ENCODE data around the gene ATE1.

The ATE1 gene

DNA sequence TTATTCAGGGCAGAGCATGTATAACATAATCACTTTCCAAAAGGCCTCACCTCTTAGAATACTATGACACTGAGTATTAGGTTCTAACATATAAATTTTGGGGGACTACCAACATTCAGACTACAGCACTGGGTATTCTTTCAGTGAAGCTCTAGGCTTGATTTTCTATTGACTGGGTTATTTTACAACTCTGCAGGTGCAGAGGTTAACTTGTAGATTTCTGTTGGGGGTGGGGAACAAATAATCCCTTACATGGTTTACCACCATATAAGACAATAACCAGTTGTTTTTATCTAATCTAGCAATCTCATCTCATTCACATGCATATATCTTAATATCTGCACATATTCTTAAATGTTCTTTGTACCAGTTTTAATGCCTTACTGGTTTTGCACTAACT lies 73.9 kb downstream of the ATE1 start:
- TF ChIP-seq, protein P1, sequence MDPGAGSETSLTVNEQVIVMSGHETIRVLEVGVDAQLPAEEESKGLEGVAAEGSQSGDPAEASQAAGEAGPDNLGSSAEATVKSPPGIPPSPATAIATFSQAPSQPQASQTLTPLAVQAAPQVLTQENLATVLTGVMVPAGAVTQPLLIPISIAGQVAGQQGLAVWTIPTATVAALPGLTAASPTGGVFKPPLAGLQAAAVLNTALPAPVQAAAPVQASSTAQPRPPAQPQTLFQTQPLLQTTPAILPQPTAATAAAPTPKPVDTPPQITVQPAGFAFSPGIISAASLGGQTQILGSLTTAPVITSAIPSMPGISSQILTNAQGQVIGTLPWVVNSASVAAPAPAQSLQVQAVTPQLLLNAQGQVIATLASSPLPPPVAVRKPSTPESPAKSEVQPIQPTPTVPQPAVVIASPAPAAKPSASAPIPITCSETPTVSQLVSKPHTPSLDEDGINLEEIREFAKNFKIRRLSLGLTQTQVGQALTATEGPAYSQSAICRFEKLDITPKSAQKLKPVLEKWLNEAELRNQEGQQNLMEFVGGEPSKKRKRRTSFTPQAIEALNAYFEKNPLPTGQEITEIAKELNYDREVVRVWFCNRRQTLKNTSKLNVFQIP (CRISPR knock-in tag; IDR thresholded peaks at IDR 0.05; ENCODE audit: borderline replicate concordance, low read depth): no peak
- TF ChIP-seq OSR1 (CRISPR knock-in tag; IDR thresholded peaks at IDR 0.05) (no peak), RARB (CRISPR knock-in tag; IDR thresholded peaks at IDR 0.05) (no peak), ZFP3 (CRISPR knock-in tag; IDR thresholded peaks at IDR 0.05) (no peak), ZC3H10 (CRISPR knock-in tag; IDR thresholded peaks at IDR 0.05) (no peak), SNAI2 (CRISPR knock-in tag; IDR thresholded peaks at IDR 0.05) (no peak), BACH2 (CRISPR knock-in tag; IDR thresholded peaks at IDR 0.05; ENCODE audit: borderline replicate concordance) (no peak), GLIS3 (CRISPR knock-in tag; IDR thresholded peaks at IDR 0.05) (no peak)
- TF ChIP-seq, protein P2, sequence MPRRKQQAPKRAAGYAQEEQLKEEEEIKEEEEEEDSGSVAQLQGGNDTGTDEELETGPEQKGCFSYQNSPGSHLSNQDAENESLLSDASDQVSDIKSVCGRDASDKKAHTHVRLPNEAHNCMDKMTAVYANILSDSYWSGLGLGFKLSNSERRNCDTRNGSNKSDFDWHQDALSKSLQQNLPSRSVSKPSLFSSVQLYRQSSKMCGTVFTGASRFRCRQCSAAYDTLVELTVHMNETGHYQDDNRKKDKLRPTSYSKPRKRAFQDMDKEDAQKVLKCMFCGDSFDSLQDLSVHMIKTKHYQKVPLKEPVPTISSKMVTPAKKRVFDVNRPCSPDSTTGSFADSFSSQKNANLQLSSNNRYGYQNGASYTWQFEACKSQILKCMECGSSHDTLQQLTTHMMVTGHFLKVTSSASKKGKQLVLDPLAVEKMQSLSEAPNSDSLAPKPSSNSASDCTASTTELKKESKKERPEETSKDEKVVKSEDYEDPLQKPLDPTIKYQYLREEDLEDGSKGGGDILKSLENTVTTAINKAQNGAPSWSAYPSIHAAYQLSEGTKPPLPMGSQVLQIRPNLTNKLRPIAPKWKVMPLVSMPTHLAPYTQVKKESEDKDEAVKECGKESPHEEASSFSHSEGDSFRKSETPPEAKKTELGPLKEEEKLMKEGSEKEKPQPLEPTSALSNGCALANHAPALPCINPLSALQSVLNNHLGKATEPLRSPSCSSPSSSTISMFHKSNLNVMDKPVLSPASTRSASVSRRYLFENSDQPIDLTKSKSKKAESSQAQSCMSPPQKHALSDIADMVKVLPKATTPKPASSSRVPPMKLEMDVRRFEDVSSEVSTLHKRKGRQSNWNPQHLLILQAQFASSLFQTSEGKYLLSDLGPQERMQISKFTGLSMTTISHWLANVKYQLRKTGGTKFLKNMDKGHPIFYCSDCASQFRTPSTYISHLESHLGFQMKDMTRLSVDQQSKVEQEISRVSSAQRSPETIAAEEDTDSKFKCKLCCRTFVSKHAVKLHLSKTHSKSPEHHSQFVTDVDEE (CRISPR knock-in tag; IDR thresholded peaks at IDR 0.05): no peak
- no peak for ATAC-seq

DNA sequence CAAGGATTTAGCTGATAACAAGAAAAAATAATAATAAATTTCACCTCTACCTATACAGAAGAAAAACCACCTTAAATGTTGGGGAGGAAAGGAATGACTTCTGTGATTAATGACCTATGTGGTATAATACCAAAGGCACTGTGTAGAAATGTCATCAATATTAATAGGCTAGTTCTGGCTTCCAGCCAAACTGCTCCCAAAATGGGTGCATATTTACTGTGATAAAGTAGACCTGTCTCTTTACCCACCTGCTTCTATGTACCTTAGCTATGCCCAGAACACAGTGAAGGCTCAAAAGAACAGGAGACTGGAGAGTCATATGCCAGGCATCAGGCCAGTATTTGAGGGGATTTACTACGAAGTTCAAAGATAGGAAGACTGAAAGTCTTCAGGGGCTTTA lies 76.0 kb downstream of the ATE1 start:
- no peak for TF ChIP-seq CSDC2 (CRISPR knock-in tag; IDR thresholded peaks at IDR 0.05)
- TF ChIP-seq ZC3H10 (CRISPR knock-in tag; IDR thresholded peaks at IDR 0.05): no peak
- TF ChIP-seq, protein P3, sequence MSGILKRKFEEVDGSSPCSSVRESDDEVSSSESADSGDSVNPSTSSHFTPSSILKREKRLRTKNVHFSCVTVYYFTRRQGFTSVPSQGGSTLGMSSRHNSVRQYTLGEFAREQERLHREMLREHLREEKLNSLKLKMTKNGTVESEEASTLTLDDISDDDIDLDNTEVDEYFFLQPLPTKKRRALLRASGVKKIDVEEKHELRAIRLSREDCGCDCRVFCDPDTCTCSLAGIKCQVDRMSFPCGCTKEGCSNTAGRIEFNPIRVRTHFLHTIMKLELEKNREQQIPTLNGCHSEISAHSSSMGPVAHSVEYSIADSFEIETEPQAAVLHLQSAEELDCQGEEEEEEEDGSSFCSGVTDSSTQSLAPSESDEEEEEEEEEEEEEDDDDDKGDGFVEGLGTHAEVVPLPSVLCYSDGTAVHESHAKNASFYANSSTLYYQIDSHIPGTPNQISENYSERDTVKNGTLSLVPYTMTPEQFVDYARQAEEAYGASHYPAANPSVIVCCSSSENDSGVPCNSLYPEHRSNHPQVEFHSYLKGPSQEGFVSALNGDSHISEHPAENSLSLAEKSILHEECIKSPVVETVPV (CRISPR knock-in tag; IDR thresholded peaks at IDR 0.05): no peak
- TF ChIP-seq SNAI2 (CRISPR knock-in tag; IDR thresholded peaks at IDR 0.05): no peak
- TF ChIP-seq RARB (CRISPR knock-in tag; IDR thresholded peaks at IDR 0.05): no peak
- no peak for TF ChIP-seq ZFP3 (CRISPR knock-in tag; IDR thresholded peaks at IDR 0.05)
- no peak for TF ChIP-seq GLIS3 (CRISPR knock-in tag; IDR thresholded peaks at IDR 0.05)
- no peak for TF ChIP-seq BACH2 (CRISPR knock-in tag; IDR thresholded peaks at IDR 0.05; ENCODE audit: borderline replicate concordance)
- TF ChIP-seq, protein P1 (CRISPR knock-in tag; IDR thresholded peaks at IDR 0.05; ENCODE audit: borderline replicate concordance, low read depth): no peak
- no peak for TF ChIP-seq ISL1 (CRISPR knock-in tag; IDR thresholded peaks at IDR 0.05)
- TF ChIP-seq TOX (CRISPR knock-in tag; IDR thresholded peaks at IDR 0.05; ENCODE audit: borderline replicate concordance): no peak
- no peak for TF ChIP-seq ZNF565 (CRISPR knock-in tag; conservative IDR thresholded peaks at IDR 0.05; ENCODE audit: low read depth)
- TF ChIP-seq, protein P4, sequence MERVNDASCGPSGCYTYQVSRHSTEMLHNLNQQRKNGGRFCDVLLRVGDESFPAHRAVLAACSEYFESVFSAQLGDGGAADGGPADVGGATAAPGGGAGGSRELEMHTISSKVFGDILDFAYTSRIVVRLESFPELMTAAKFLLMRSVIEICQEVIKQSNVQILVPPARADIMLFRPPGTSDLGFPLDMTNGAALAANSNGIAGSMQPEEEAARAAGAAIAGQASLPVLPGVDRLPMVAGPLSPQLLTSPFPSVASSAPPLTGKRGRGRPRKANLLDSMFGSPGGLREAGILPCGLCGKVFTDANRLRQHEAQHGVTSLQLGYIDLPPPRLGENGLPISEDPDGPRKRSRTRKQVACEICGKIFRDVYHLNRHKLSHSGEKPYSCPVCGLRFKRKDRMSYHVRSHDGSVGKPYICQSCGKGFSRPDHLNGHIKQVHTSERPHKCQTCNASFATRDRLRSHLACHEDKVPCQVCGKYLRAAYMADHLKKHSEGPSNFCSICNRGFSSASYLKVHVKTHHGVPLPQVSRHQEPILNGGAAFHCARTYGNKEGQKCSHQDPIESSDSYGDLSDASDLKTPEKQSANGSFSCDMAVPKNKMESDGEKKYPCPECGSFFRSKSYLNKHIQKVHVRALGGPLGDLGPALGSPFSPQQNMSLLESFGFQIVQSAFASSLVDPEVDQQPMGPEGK (CRISPR knock-in tag; IDR thresholded peaks at IDR 0.05; ENCODE audit: borderline replicate concordance): no peak
- TF ChIP-seq OSR1 (CRISPR knock-in tag; IDR thresholded peaks at IDR 0.05): no peak
- no peak for TF ChIP-seq ZNF70 (CRISPR knock-in tag; IDR thresholded peaks at IDR 0.05)
- no peak for TF ChIP-seq TCF4 (CRISPR knock-in tag; IDR thresholded peaks at IDR 0.05; ENCODE audit: borderline replicate concordance)
- TF ChIP-seq, protein P5, sequence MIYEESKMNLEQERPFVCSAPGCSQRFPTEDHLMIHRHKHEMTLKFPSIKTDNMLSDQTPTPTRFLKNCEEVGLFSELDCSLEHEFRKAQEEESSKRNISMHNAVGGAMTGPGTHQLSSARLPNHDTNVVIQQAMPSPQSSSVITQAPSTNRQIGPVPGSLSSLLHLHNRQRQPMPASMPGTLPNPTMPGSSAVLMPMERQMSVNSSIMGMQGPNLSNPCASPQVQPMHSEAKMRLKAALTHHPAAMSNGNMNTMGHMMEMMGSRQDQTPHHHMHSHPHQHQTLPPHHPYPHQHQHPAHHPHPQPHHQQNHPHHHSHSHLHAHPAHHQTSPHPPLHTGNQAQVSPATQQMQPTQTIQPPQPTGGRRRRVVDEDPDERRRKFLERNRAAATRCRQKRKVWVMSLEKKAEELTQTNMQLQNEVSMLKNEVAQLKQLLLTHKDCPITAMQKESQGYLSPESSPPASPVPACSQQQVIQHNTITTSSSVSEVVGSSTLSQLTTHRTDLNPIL (CRISPR knock-in tag; IDR thresholded peaks at IDR 0.05; ENCODE audit: low read depth): no peak
- no peak for TF ChIP-seq ESRRG (CRISPR knock-in tag; IDR thresholded peaks at IDR 0.05)
- no peak for TF ChIP-seq ZFP30 (CRISPR knock-in tag; IDR thresholded peaks at IDR 0.05)
- no peak for ATAC-seq

Data from SK-N-SH treated with all-trans-retinoic acid at 6 μM for 48 hours (cell line).